ENCODE data around the gene HRC.
"Not testable (repeated sequence)": the region's sequence is repeated elsewhere in the genome, so short reads cannot be mapped to it uniquely, and the experiment has no call there.

DNA sequence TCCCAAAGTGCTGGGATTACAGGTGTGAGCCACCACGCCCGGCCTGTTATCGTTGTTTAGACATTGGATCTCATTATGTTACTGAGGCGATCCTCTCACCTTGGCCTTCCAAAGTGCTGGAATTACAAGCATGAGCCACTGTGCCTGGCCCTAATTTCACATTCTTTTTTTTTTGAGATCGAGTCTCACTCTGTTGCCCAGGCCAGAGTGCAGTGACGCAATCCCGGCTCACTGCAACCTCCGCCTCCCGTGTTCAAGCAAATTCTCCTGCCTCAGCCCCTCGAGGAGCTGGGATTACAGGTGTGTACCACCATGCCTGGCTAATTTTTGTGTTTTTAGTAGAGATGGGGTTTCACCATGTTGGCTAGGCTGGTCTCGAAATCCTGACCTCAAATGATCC is 31.9 kb downstream of the HRC start:
- TF ChIP-seq, protein P1, sequence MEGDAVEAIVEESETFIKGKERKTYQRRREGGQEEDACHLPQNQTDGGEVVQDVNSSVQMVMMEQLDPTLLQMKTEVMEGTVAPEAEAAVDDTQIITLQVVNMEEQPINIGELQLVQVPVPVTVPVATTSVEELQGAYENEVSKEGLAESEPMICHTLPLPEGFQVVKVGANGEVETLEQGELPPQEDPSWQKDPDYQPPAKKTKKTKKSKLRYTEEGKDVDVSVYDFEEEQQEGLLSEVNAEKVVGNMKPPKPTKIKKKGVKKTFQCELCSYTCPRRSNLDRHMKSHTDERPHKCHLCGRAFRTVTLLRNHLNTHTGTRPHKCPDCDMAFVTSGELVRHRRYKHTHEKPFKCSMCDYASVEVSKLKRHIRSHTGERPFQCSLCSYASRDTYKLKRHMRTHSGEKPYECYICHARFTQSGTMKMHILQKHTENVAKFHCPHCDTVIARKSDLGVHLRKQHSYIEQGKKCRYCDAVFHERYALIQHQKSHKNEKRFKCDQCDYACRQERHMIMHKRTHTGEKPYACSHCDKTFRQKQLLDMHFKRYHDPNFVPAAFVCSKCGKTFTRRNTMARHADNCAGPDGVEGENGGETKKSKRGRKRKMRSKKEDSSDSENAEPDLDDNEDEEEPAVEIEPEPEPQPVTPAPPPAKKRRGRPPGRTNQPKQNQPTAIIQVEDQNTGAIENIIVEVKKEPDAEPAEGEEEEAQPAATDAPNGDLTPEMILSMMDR (IDR thresholded peaks at IDR 0.05): not testable (repeated sequence)
- TF ChIP-seq POLR2A (IDR thresholded peaks at IDR 0.05): not testable (repeated sequence)

All from right lobe of liver (tissue), 4 donors.